Parathyroid adenoma (tissue), 2 donors: ENCODE measurements around the gene PCSK5.
A peak's percentile ranks its signal among the peaks of the same experiment; 100 is the strongest.
"Not testable (repeated sequence)": the region's sequence is repeated elsewhere in the genome, so short reads cannot be mapped to it uniquely, and the experiment has no call there.

ENCODE experiments used
- H2AFZ ChIP-seq: fragments of 300-600 bp; sonication (generic); one replicate; pipeline ENCODE4 v1.7.0; 2017; ENCODE audit warnings: antibody characterized with exemption, mild to moderate bottlenecking
- H3K27ac ChIP-seq: fragments of 300-600 bp; sonication (generic); one replicate; pipeline ENCODE4 v1.7.0; 2017
- H3K27me3 ChIP-seq: fragments of 300-600 bp; sonication (generic); one replicate; pipeline ENCODE4 v1.7.0; 2017; ENCODE audit warnings: low read length; ENCODE audit not compliant: control insufficient read depth, insufficient read depth
- H3K36me3 ChIP-seq: fragments of 300-600 bp; sonication (generic); one replicate; pipeline ENCODE4 v1.7.0; 2017; ENCODE audit warnings: low read length; ENCODE audit not compliant: control insufficient read depth, insufficient read depth
- H3K4me1 ChIP-seq: fragments of 300-600 bp; sonication (generic); one replicate; pipeline ENCODE4 v1.7.0; 2017; ENCODE audit warnings: control low read depth
- H3K4me2 ChIP-seq: fragments of 300-600 bp; sonication (generic); one replicate; pipeline ENCODE4 v1.7.0; 2017; ENCODE audit warnings: low read length
- H3K4me3 ChIP-seq: fragments of 300-600 bp; sonication (generic); one replicate; pipeline ENCODE4 v1.7.0; 2017; ENCODE audit warnings: low read depth, low read length
- H3K79me2 ChIP-seq: fragments of 300-600 bp; sonication (generic); one replicate; pipeline ENCODE4 v1.7.0; 2017; ENCODE audit warnings: control low read depth
- H3K9ac ChIP-seq: fragments of 300-600 bp; sonication (generic); one replicate; pipeline ENCODE4 v1.7.0; 2017; ENCODE audit warnings: mild to moderate bottlenecking
- H3K9me3 ChIP-seq: fragments of 300-600 bp; sonication (generic); one replicate; pipeline ENCODE4 v1.7.0; 2017; ENCODE audit warnings: low read length; ENCODE audit not compliant: control insufficient read depth
- CTCF ChIP-seq: fragments of 300-600 bp; sonication (generic); IDR thresholded peaks from one replicate; pipeline ENCODE4 v1.7.0; 2017; ENCODE audit warnings: antibody characterized with exemption, mild to moderate bottlenecking
- donor health status: primary hyperparathyroidism.

The PCSK5 gene

GRCh38 chr9:76298521-76299144 is 408.2 kb downstream of the PCSK5 start:
- Histone ChIP-seq H3K36me3 (no peaks in the 10 kb centered on the region), H3K27me3 (no peaks in the 10 kb centered on the region), H3K4me3 (no peak overlapping the region), H3K4me1 (no peaks in the 10 kb centered on the region), H2AFZ (no peak overlapping the region), H3K79me2 (no peaks in the 10 kb centered on the region), H3K9ac (no peak overlapping the region), H3K4me2 (no peak overlapping the region), H3K9me3 (no peaks in the 10 kb centered on the region), H3K27ac (no peak overlapping the region)
- no peak for TF ChIP-seq CTCF

GRCh38 chr9:76302543-76302942 is 412.1 kb downstream of the PCSK5 start:
- Histone ChIP-seq H3K9ac (no peak overlapping the region), H3K4me1 (no peaks in the 10 kb centered on the region), H3K27ac (no peak overlapping the region), H3K79me2 (no peaks in the 10 kb centered on the region), H2AFZ (no peak overlapping the region), H3K4me3 (no peak overlapping the region), H3K4me2 (no peak overlapping the region), H3K36me3 (no peaks in the 10 kb centered on the region), H3K27me3 (no peaks in the 10 kb centered on the region), H3K9me3 (no peaks in the 10 kb centered on the region)
- TF ChIP-seq CTCF = no peak

GRCh38 chr9:76302947-76303550 is 412.6 kb downstream of the PCSK5 start:
- no peaks in the 10 kb centered on the region for H3K79me2 ChIP-seq
- H3K27me3 ChIP-seq = no peaks in the 10 kb centered on the region
- no peak overlapping the region for H3K4me2 ChIP-seq
- H3K27ac ChIP-seq = no peak overlapping the region
- H3K9me3 ChIP-seq = no peaks in the 10 kb centered on the region
- no peaks in the 10 kb centered on the region for H3K4me1 ChIP-seq
- peak; percentile 58 for TF ChIP-seq CTCF
- no peak overlapping the region for H3K9ac ChIP-seq
- H2AFZ ChIP-seq = no peak overlapping the region
- H3K4me3 ChIP-seq = no peak overlapping the region
- no peaks in the 10 kb centered on the region for H3K36me3 ChIP-seq

- H3K4me1 ChIP-seq, H3K4me3 ChIP-seq, H3K36me3 ChIP-seq, H3K27ac ChIP-seq, H3K9ac ChIP-seq, H3K27me3 ChIP-seq, H2AFZ ChIP-seq, H3K9me3 ChIP-seq, H3K4me2 ChIP-seq, H3K79me2 ChIP-seq: not testable (repeated sequence)
Measured at GRCh38 chr9:76307047-76307446, 416.6 kb downstream of the PCSK5 start.

GRCh38 chr9:76310577-76310976 is 420.1 kb downstream of the PCSK5 start:
- Histone ChIP-seq H3K27ac (no peak overlapping the region), H3K4me2 (no peak overlapping the region), H3K9me3 (no peaks in the 10 kb centered on the region), H2AFZ (no peak overlapping the region), H3K27me3 (no peaks in the 10 kb centered on the region), H3K9ac (no peak overlapping the region), H3K4me3 (no peak overlapping the region), H3K4me1 (no peaks in the 10 kb centered on the region), H3K36me3 (no peaks in the 10 kb centered on the region), H3K79me2 (no peaks in the 10 kb centered on the region)
- no peak for TF ChIP-seq CTCF
